Muscle of leg (tissue), 11 donors: Measurements from ENCODE around the gene PLPPR1. TPM values are rescaled to one million over a fixed set of nuclear protein-coding genes. Genes with fewer than 3 reads are reported as not detected.
"Not testable (repeated sequence)": the region's sequence is repeated elsewhere in the genome, so short reads cannot be mapped to it uniquely, and the experiment has no call there.

ENCODE experiments used
- DNase-seq: peaks from one replicate; pipeline ENCODE4 v3.0.0; 2013
- H3K27ac ChIP-seq: one replicate; pipeline ENCODE4 v1.5.1; 2013; ENCODE audit warnings: mild to moderate bottlenecking, low read length, control low read depth
- H3K27me3 ChIP-seq: one replicate; pipeline ENCODE4 v1.6.1; 2013; ENCODE audit warnings: low read length; ENCODE audit not compliant: control insufficient read depth, insufficient read depth
- H3K36me3 ChIP-seq: one replicate; pipeline ENCODE4 v1.6.1; 2013; ENCODE audit warnings: low read length; ENCODE audit not compliant: control insufficient read depth, insufficient read depth
- H3K4me1 ChIP-seq: one replicate; pipeline ENCODE4 v1.6.1; 2013; ENCODE audit warnings: low read length; ENCODE audit not compliant: control insufficient read depth, insufficient read depth
- H3K4me3 ChIP-seq: one replicate; pipeline ENCODE4 v1.5.1; 2013; ENCODE audit warnings: low read length, control low read depth
- H3K9me3 ChIP-seq: replicated peaks from 2 replicates; pipeline ENCODE4 v1.6.1; 2013; ENCODE audit warnings: low read depth, low read length; ENCODE audit not compliant: control insufficient read depth
- WGBS: methylation state at CpG from one replicate; pipeline ENCODE4 v1.1.5; 2013; ENCODE audit warnings: missing lambda C conversion rate; ENCODE audit not compliant: insufficient coverage; 5-methylcytosine and 5-hydroxymethylcytosine counted together
- polyA plus RNA-seq, 8 donors: library from polyadenylated mRNA; unstranded; fragments of 120-200 nt; gene quantifications; one replicate each; pipeline versions ENCODE4 v1.2.1 to v1.2.3, GENCODE V29; 2013; ENCODE audit warnings: inconsistent platforms in 1 of 8, low replicate concordance in 1 of 8; ENCODE audit not compliant: insufficient read length in 8 of 8, insufficient read depth in 1 of 8
- total RNA-seq: library from RNA; stranded (reverse); fragments of 120-200 nt; gene quantifications from one replicate; pipeline ENCODE4 v1.2.4, GENCODE V29; 2013

Gene PLPPR1
- total and polyA plus RNA-seq, 9 donors: 1.8 to 4.3 (median 2.9) TPM

- not testable (repeated sequence) for H3K27me3 ChIP-seq, H3K36me3 ChIP-seq, DNase-seq, H3K4me1 ChIP-seq, H3K9me3 ChIP-seq, H3K4me3 ChIP-seq, H3K27ac ChIP-seq
- WGBS: 90% methylated on average over 2 of the region's 3 CpGs
These were observed 298.9 kb downstream of the PLPPR1 start for GRCh38 chr9:101327422-101327909.

DNA sequence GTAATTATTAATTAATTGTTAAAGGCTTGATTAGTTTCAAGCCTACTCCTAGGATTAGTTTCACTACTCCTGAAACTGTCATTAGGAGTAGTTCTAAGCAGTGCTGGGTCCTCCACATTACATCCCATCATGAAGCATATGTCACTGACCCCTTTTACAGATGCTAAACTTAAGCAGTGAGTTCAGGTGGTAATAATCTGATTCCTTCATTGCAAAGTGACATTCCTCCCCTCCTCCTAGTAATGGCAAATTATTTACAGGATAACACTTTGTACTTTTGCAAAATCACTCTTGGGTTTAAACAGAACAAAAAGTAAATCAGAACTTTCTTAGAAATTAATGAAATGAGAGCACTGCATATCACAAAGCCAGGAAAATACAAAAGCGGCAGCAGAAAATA lies 303.8 kb downstream of the PLPPR1 start:
- no CpG with 5 or more reads among the region's 1 CpG for WGBS
- no peak for DNase-seq
- Histone ChIP-seq H3K27ac (no peak overlapping the region), H3K27me3 (no peaks in the 10 kb centered on the region), H3K4me1 (no peaks in the 10 kb centered on the region), H3K36me3 (no peaks in the 10 kb centered on the region), H3K4me3 (no peak overlapping the region), H3K9me3 (no peaks in the 10 kb centered on the region)

DNA sequence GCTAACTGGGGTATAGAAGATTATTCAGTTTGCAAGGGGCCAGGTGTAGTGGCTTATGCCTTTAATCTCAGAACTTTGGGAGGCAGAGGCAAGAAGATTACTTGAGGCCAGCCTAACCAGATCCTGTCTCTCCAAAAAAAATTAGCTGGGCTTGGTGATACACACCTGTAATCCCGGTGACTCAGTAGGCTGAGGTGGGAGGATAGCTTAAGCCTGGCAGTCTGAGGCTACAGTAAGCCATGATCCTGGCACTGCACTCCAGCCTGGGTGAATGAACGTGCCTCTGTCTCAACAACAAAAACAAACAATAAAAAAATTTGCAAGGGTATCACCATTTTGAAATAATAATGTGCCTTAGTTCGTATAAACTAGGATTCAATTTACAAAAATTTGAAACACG lies 305.0 kb downstream of the PLPPR1 start:
- DNase-seq: no peak
- Histone ChIP-seq H3K27me3 (no peaks in the 10 kb centered on the region), H3K27ac (no peak overlapping the region), H3K36me3 (no peaks in the 10 kb centered on the region), H3K4me3 (no peak overlapping the region), H3K9me3 (no peaks in the 10 kb centered on the region), H3K4me1 (no peaks in the 10 kb centered on the region)
- WGBS: 67% methylated on average over 1 of the region's 4 CpGs

DNA sequence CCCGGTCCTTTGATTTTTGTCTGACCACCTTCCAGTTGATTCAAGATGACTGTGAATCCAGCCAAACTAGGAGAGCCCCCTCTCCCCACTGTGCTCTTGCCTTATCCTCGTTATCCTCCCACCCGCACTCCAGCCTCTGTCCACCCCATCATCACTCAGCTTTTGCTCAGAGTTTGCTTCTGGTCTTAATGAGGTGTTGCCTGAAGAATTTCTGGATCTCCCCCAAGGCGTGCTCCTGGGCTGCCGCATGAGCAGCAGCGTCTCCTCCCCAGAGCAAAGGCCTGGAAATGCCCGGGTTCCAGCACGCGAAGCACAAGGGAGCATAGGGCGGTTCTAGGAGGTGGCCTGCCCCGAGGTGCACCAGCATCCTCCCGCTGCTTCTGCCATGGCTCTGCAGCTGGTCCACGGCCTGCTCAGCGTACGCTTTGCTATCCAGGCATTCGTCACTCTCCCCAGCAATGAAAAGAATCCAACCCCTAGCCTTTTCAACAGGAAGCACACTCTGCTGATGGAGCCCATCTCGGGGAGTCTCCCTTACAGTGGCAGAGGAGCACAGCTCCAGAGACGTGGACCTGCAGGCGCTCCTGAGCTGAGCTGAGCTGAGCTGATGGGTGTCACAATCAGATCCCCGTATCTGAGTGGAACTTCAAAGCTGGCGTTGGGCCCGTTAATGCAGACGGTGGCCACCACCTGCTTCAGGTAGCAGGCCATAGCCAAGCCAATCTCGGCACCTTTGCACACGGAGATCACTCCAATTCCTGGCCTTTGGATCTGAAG lies 305.6 kb downstream of the PLPPR1 start:
- Histone ChIP-seq H3K4me1 (no peaks in the 10 kb centered on the region), H3K4me3 (no peak overlapping the region), H3K9me3 (no peaks in the 10 kb centered on the region), H3K27ac (no peak overlapping the region), H3K27me3 (no peaks in the 10 kb centered on the region), H3K36me3 (no peaks in the 10 kb centered on the region)
- 84% methylated on average over 23 of the region's 25 CpGs for whole genome bisulfite sequencing
- DNase-seq: peak; percentile 11

GRCh38 chr9:101336091-101336490 lies 307.6 kb downstream of the PLPPR1 start:
- no peaks in the 10 kb centered on the region for H3K4me1 ChIP-seq

DNA sequence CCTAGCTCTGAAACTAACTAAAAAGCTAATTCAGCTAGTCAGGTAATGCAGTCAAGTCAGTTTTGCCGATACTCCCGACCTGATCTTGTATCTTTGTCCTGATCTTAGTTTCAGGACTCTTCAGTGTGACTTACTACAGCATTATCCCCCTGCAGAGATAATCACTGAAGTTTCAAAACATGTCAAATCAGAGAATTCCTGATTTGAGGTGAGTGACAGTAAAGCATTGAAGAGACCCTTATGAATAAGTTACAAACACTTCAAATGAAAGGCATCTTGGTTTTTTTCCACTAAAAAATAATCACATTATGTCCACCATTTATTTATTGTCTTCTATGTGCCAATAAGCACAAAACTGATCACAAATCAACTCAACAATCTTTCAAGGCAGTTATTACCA lies 308.7 kb downstream of the PLPPR1 start:
- Histone ChIP-seq H3K36me3 (no peaks in the 10 kb centered on the region), H3K4me3 (no peak overlapping the region), H3K4me1 (no peaks in the 10 kb centered on the region), H3K27ac (no peak overlapping the region), H3K9me3 (no peaks in the 10 kb centered on the region), H3K27me3 (no peaks in the 10 kb centered on the region)
- no CpG with 5 or more reads among the region's 2 CpGs for WGBS
- no peak for DNase-seq

More at GRCh38 chr9:101336091-101336490, 307.6 kb downstream of the PLPPR1 start:
- no peak for DNase-seq
- Histone ChIP-seq H3K27ac (no peak overlapping the region), H3K4me3 (no peak overlapping the region), H3K9me3 (no peaks in the 10 kb centered on the region), H3K27me3 (no peaks in the 10 kb centered on the region), H3K36me3 (no peaks in the 10 kb centered on the region)

DNA sequence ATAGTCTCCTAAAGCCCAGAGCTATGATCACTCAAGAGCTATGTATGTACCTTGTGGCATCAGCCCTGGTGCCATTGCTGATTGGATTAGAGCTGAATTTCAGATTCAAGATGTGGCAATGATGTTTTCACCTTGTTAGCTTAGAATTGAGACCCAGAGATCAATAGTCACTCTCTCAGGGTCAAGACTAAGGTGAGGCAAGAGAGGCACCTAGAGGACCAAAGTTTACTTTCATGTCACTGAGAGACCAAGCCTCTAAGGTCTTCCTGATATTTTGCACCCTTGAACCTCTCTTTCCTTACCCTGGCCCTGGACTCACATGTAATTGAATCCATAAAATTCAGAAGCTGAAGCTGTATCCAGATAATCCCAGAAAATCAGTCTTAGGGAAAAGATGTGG lies 313.4 kb downstream of the PLPPR1 start:
- Histone ChIP-seq H3K27ac (no peak overlapping the region), H3K27me3 (no peaks in the 10 kb centered on the region), H3K36me3 (no peaks in the 10 kb centered on the region), H3K9me3 (no peaks in the 10 kb centered on the region), H3K4me3 (no peak overlapping the region), H3K4me1 (no peaks in the 10 kb centered on the region)
- DNase-seq: no peak

DNA sequence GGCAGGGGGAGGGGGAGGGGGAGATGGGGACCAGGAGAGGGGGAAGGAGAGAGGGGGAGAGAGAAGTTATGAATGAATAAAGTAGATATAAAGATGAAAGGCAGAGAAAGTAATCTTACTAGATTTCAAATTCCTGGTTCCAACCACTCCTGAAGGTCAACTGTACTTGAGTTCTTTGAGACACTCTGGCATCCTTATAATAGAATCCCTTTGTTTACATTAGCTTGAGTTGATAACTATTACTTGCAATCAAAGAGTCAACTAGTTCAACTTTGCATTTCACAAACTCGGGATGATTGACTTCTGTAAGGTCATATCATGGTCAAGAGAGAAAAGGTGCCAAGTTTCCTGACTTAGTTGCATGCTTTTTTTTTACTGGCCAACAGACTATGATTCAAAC lies 314.1 kb downstream of the PLPPR1 start:
- DNase-seq: no peak
- H3K4me3 ChIP-seq: no peak overlapping the region
- no peaks in the 10 kb centered on the region for H3K4me1 ChIP-seq
- WGBS: no CpG with 5 or more reads among the region's 1 CpG
- no peaks in the 10 kb centered on the region for H3K27me3 ChIP-seq
- no peaks in the 10 kb centered on the region for H3K9me3 ChIP-seq
- no peak overlapping the region for H3K27ac ChIP-seq
- no peaks in the 10 kb centered on the region for H3K36me3 ChIP-seq

GRCh38 chr9:101350285-101350684 lies 321.8 kb downstream of the PLPPR1 start:
- H3K4me1 ChIP-seq: no peaks in the 10 kb centered on the region
- H3K36me3 ChIP-seq: no peaks in the 10 kb centered on the region
- H3K27me3 ChIP-seq: no peaks in the 10 kb centered on the region
- H3K9me3 ChIP-seq: no peaks in the 10 kb centered on the region
- WGBS: no CpG with 5 or more reads among the region's 1 CpG
- DNase-seq: no peak
- no peak overlapping the region for H3K27ac ChIP-seq
- no peak overlapping the region for H3K4me3 ChIP-seq

GRCh38 chr9:101352892-101353463 lies 324.5 kb downstream of the PLPPR1 start:
- no peaks in the 10 kb centered on the region for H3K9me3 ChIP-seq
- H3K27me3 ChIP-seq: no peaks in the 10 kb centered on the region
- H3K4me1 ChIP-seq: no peaks in the 10 kb centered on the region
- no peaks in the 10 kb centered on the region for H3K36me3 ChIP-seq
- WGBS: 88% methylated on average over 5 of the region's 6 CpGs
- H3K4me3 ChIP-seq: no peak overlapping the region
- no peak overlapping the region for H3K27ac ChIP-seq
- DNase-seq: no peak
